Fibroblast of lung (primary cell): ENCODE measurements around the gene RANBP9.

Experiments
- CTCF ChIP-seq, 2 donors: IDR thresholded peaks in 1 of 2; conservative IDR thresholded peaks in 1 of 2; 1 replicate in 1 of 2; 2 replicates in 1 of 2; pipeline ENCODE4 v1.5.1; 2011 to 2012; ENCODE audit warnings: low read length in 2 of 2, control low read depth in 1 of 2, inconsistent platforms in 1 of 2, low read depth in 1 of 2, mild to moderate bottlenecking in 1 of 2
- EZH2 ChIP-seq: IDR thresholded peaks from 2 replicates; pipeline ENCODE4 v1.5.1; 2012; ENCODE audit warnings: low read length, control low read depth, mild to moderate bottlenecking; ENCODE audit errors: missing control alignments

GRCh38 chr6:13653296-13653695 is 58.3 kb downstream of the RANBP9 start:
- TF ChIP-seq CTCF (conservative IDR thresholded peaks at IDR 0.05 in 1 of 2, IDR thresholded peaks at IDR 0.05 in 1 of 2; ENCODE audit: low read depth in 1 of 2, low read length in 2 of 2): no peak
- TF ChIP-seq EZH2: no peak
